ENCODE results near the gene EVA1A. TPM values are rescaled to one million over a fixed set of nuclear protein-coding genes. Genes with fewer than 3 reads are reported as not detected.

Gene EVA1A
- total and polyA plus RNA-seq, 2 experiments from 2014 or later: 4.6 to 7.9 TPM

- TF ChIP-seq ZNF114 (CRISPR knock-in tag; IDR thresholded peaks at IDR 0.05) (no peak), STAT1 (IDR thresholded peaks at IDR 0.05; ENCODE audit: unreplicated experiment) (no peak)
- TF ChIP-seq, protein P1, sequence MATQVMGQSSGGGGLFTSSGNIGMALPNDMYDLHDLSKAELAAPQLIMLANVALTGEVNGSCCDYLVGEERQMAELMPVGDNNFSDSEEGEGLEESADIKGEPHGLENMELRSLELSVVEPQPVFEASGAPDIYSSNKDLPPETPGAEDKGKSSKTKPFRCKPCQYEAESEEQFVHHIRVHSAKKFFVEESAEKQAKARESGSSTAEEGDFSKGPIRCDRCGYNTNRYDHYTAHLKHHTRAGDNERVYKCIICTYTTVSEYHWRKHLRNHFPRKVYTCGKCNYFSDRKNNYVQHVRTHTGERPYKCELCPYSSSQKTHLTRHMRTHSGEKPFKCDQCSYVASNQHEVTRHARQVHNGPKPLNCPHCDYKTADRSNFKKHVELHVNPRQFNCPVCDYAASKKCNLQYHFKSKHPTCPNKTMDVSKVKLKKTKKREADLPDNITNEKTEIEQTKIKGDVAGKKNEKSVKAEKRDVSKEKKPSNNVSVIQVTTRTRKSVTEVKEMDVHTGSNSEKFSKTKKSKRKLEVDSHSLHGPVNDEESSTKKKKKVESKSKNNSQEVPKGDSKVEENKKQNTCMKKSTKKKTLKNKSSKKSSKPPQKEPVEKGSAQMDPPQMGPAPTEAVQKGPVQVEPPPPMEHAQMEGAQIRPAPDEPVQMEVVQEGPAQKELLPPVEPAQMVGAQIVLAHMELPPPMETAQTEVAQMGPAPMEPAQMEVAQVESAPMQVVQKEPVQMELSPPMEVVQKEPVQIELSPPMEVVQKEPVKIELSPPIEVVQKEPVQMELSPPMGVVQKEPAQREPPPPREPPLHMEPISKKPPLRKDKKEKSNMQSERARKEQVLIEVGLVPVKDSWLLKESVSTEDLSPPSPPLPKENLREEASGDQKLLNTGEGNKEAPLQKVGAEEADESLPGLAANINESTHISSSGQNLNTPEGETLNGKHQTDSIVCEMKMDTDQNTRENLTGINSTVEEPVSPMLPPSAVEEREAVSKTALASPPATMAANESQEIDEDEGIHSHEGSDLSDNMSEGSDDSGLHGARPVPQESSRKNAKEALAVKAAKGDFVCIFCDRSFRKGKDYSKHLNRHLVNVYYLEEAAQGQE (IDR thresholded peaks at IDR 0.05; ENCODE audit: unreplicated experiment): no peak
These were observed 37.1 kb downstream of the EVA1A start (continued) for GRCh38 chr2:75523313-75524275.

DNA sequence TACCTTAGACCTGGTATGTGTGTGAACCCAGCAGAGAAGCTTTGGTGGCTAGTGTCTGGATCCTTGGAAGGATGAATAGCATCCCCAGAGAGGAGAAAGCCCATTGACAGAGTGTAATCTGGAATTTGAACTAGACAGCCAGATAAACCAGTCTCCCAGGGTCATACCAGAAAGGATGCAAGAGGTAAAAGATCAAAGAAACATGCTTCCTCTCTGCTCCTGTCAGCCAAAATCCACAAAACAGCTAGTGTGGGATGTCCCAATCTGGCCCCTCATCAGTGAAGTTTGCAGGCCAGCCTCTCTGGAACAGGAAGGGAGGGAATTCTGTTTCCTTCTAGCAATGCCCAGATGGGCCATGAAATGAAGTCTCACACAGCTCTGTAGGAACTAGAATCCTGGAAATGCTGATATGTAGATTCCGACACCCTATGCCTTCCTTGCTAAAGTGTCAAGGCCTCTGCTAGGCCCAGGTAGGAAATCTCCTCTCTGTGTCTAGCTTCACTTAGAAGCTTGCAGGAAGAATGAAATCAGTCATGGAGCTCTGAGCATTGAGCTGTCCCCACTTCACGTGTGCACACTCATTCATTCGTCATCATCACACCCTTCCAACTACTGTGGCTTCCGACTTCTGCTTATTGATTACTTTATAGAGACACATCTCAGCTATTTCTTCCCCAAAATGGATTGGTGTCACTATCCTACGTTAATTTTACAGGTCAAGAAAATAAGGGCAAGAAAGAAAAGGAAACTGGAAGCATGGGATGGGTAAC lies 38.0 kb downstream of the EVA1A start:
- DNase-seq (ENCODE audit: low spot score): no peak
- Histone ChIP-seq H3F3A (replicated peaks; ENCODE audit: low read depth) (no peaks in the 10 kb centered on the region), H3K9me2 (ENCODE audit: insufficient read depth) (0 out of 2 replicates have a peak, but pooled peaks cover 6% of the 10 kb centered on the region), H3K4me2 (no peak overlapping the region), H3K27ac (ENCODE audit: low read depth) (no peak overlapping the region), H3K4me3 (no peak overlapping the region), H3K27me3 (ENCODE audit: insufficient read depth) (no peaks in the 10 kb centered on the region), H2AFZ (no peak overlapping the region), H3K4me1 (ENCODE audit: insufficient read depth) (no peaks in the 10 kb centered on the region), H3K36me3 (ENCODE audit: insufficient read depth) (no peaks in the 10 kb centered on the region), H3K79me2 (replicated peaks; ENCODE audit: insufficient read depth) (no peaks in the 10 kb centered on the region), H4K20me1 (replicated peaks; ENCODE audit: insufficient read depth) (no peaks in the 10 kb centered on the region)
- Mint-ChIP-seq H3K9me3 (no peaks in the 10 kb centered on the region), H3K36me3 (ENCODE audit: low read depth) (no peaks in the 10 kb centered on the region; the same call in 2 of the 3 replicates), H3K27ac (no peak overlapping the region), H3K4me3 (no peak overlapping the region), H3K27me3 (ENCODE audit: insufficient read depth, low read depth, poor library complexity) (peaks cover 2% of the 10 kb centered on the region), H3K4me1 (peaks cover 1% of the 10 kb centered on the region)
- no peak for ATAC-seq
- TF ChIP-seq NANOG (IDR thresholded peaks at IDR 0.05; ENCODE audit: borderline replicate concordance) (no peak), ETS1 (IDR thresholded peaks at IDR 0.05) (no peak), ZNF462 (CRISPR knock-in tag; IDR thresholded peaks at IDR 0.05) (no peak), STAT1 (IDR thresholded peaks at IDR 0.05; ENCODE audit: unreplicated experiment) (no peak), ZNF114 (CRISPR knock-in tag; IDR thresholded peaks at IDR 0.05) (no peak), JUNB (IDR thresholded peaks at IDR 0.05; ENCODE audit: unreplicated experiment) (no peak), CREB1 (CRISPR knock-in tag; IDR thresholded peaks at IDR 0.05; ENCODE audit: low read depth) (no peak), EZH2phosphoT487 (IDR thresholded peaks at IDR 0.05; ENCODE audit: unreplicated experiment) (no peak)
